Ishikawa (cell line): Measurements from ENCODE around the gene ACCS.

Experiments
- CEBPB ChIP-seq: IDR thresholded peaks from 2 replicates; pipeline ENCODE4 v1.6.1; 2012
- CREB1 ChIP-seq: IDR thresholded peaks from 2 replicates; pipeline ENCODE4 v1.6.1; 2012; ENCODE audit warnings: low read depth
- EGR1 ChIP-seq: IDR thresholded peaks from 2 replicates; pipeline ENCODE4 v1.6.1; 2012
- EP300 ChIP-seq: IDR thresholded peaks from 2 replicates; pipeline ENCODE4 v1.6.1; 2012; ENCODE audit warnings: borderline replicate concordance
- FOXM1 ChIP-seq: IDR thresholded peaks from 2 replicates; pipeline ENCODE4 v1.6.1; 2012; ENCODE audit warnings: low read depth, borderline replicate concordance
- MAX ChIP-seq: IDR thresholded peaks from 2 replicates; pipeline ENCODE4 v1.6.1; 2012
- NFIC ChIP-seq: IDR thresholded peaks from 2 replicates; pipeline ENCODE4 v1.6.1; 2012
- RAD21 ChIP-seq: IDR thresholded peaks from 2 replicates; pipeline ENCODE4 v1.6.1; 2012; ENCODE audit warnings: low read depth
- TAF1 ChIP-seq: IDR thresholded peaks from 2 replicates; pipeline ENCODE4 v1.6.1; 2012; ENCODE audit warnings: low read depth, mild to moderate bottlenecking
- TCF12 ChIP-seq: IDR thresholded peaks from 2 replicates; pipeline ENCODE4 v1.6.1; 2012; ENCODE audit warnings: low read depth
- TEAD4 ChIP-seq: IDR thresholded peaks from 2 replicates; pipeline ENCODE4 v1.6.1; 2012
- USF1 ChIP-seq: IDR thresholded peaks from 2 replicates; pipeline ENCODE4 v1.6.1; 2012
- YY1 ChIP-seq: IDR thresholded peaks from 2 replicates; pipeline ENCODE4 v1.6.1; 2012; ENCODE audit warnings: low read depth
- ZBTB7A ChIP-seq: IDR thresholded peaks from 2 replicates; pipeline ENCODE4 v1.6.1; 2012; ENCODE audit warnings: low read depth
- TF ChIP-seq, protein P1 (sequence below): IDR thresholded peaks from 2 replicates; pipeline ENCODE4 v1.6.1; 2012; ENCODE audit warnings: low read depth, mild to moderate bottlenecking

Gene ACCS

GRCh38 chr11:44067266-44067665 is 1.2 kb downstream of the ACCS start:
- TF ChIP-seq TAF1 = no peak
- no peak for TF ChIP-seq MAX
- no peak for TF ChIP-seq EP300
- no peak for TF ChIP-seq TEAD4
- no peak for TF ChIP-seq USF1
- no peak for TF ChIP-seq NFIC
- no peak for TF ChIP-seq CEBPB
- no peak for TF ChIP-seq TCF12
- no peak for TF ChIP-seq RAD21
- no peak for TF ChIP-seq ZBTB7A
- TF ChIP-seq CREB1 = no peak
- no peak for TF ChIP-seq YY1
- TF ChIP-seq EGR1 = no peak
- no peak for TF ChIP-seq FOXM1

- TF ChIP-seq CREB1 (no peak), YY1 (no peak), ZBTB7A (no peak), CEBPB (no peak), FOXM1 (no peak), TEAD4 (no peak), TCF12 (no peak), USF1 (no peak), EGR1 (no peak)
- TF ChIP-seq, protein P1, sequence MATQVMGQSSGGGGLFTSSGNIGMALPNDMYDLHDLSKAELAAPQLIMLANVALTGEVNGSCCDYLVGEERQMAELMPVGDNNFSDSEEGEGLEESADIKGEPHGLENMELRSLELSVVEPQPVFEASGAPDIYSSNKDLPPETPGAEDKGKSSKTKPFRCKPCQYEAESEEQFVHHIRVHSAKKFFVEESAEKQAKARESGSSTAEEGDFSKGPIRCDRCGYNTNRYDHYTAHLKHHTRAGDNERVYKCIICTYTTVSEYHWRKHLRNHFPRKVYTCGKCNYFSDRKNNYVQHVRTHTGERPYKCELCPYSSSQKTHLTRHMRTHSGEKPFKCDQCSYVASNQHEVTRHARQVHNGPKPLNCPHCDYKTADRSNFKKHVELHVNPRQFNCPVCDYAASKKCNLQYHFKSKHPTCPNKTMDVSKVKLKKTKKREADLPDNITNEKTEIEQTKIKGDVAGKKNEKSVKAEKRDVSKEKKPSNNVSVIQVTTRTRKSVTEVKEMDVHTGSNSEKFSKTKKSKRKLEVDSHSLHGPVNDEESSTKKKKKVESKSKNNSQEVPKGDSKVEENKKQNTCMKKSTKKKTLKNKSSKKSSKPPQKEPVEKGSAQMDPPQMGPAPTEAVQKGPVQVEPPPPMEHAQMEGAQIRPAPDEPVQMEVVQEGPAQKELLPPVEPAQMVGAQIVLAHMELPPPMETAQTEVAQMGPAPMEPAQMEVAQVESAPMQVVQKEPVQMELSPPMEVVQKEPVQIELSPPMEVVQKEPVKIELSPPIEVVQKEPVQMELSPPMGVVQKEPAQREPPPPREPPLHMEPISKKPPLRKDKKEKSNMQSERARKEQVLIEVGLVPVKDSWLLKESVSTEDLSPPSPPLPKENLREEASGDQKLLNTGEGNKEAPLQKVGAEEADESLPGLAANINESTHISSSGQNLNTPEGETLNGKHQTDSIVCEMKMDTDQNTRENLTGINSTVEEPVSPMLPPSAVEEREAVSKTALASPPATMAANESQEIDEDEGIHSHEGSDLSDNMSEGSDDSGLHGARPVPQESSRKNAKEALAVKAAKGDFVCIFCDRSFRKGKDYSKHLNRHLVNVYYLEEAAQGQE = no peak
These were observed 2.1 kb downstream of the ACCS start for GRCh38 chr11:44068180-44068579.

DNA sequence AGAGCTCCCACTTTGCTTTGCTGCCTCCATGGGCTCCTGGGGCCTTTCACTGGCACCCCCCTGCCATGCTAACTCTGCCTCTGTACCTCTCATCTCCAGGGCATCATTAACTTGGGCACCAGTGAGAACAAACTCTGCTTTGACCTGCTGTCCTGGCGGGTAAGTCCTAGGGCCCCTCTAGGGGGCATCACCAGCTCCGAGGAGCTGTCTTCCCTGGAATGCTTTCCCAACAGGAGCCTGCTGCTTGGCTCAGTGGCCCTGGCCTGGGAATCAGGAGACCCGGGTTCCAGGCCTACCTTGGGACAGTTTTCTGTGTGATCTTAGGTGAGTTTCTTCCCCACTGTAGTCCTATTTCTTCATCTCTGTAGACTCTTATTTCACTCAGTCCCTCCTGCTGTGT is 5.1 kb downstream of the ACCS start:
- TF ChIP-seq CEBPB = no peak
- no peak for TF ChIP-seq MAX
- TF ChIP-seq RAD21 = no peak
- TF ChIP-seq TCF12 = no peak
- TF ChIP-seq YY1 = no peak
- TF ChIP-seq EP300 = no peak
- no peak for TF ChIP-seq EGR1
- TF ChIP-seq CREB1 = no peak
- no peak for TF ChIP-seq TAF1
- TF ChIP-seq NFIC = no peak
- no peak for TF ChIP-seq TEAD4
- TF ChIP-seq ZBTB7A = no peak
- no peak for TF ChIP-seq FOXM1

GRCh38 chr11:44072757-44073658 is 6.9 kb downstream of the ACCS start:
- TF ChIP-seq ZBTB7A = no peak
- TF ChIP-seq TCF12 = no peak
- no peak for TF ChIP-seq RAD21
- no peak for TF ChIP-seq YY1

- TF ChIP-seq ZBTB7A = no peak
- TF ChIP-seq USF1 = no peak
- TF ChIP-seq CREB1 = no peak
- no peak for TF ChIP-seq TCF12
- no peak for TF ChIP-seq CEBPB
- TF ChIP-seq TAF1 = no peak
- no peak for TF ChIP-seq FOXM1
- TF ChIP-seq RAD21 = no peak
- TF ChIP-seq TEAD4 = no peak
- TF ChIP-seq EGR1 = no peak
- TF ChIP-seq, protein P1 = no peak
- no peak for TF ChIP-seq EP300
- TF ChIP-seq YY1 = no peak
- no peak for TF ChIP-seq NFIC
- no peak for TF ChIP-seq MAX
These were observed 12.7 kb downstream of the ACCS start for GRCh38 chr11:44078794-44079193.
